Heart left ventricle (tissue), 13 donors: Measurements from ENCODE around the gene TAF1B.

ENCODE experiments used
- CTCF ChIP-seq, 12 donors: fragments of 200-600 bp; sonication (generic) in 4 of 12; IDR thresholded peaks; one replicate each; pipeline versions ENCODE4 v1.5.0 to v1.8.0; 2018 to 2022; ENCODE audit warnings: antibody characterized with exemption in 12 of 12, mild to moderate bottlenecking in 5 of 12
- POLR2A ChIP-seq, 2 donors: fragments of 450-650 bp; IDR thresholded peaks; one replicate each; pipeline ENCODE4 v1.6.1; 2017; ENCODE audit warnings: antibody characterized with exemption in 2 of 2, mild to moderate bottlenecking in 2 of 2, moderate library complexity in 2 of 2
- donor health status: ischemic (EF 13 %, LVEDD 7.1; RV severe dilation, severe dysfunction).
- donor health status: DM: no; HTN: yes; CAD: no.
- donor health status: DM: no; HTN: no; CAD: no.
- donor health status: ischemic (EF 25% LVEDD 6.9; RV normal size, moderate dysfunction).
- donor health status: ischemic (EF 25% LVEDD 5.7; RV mildly dilated, moderate dysfunction).
- donor health status: ischemic (EF 35%, LVEDD 5.7; RV mildly dilated, moderate dysfunction).
- donor health status: nonischemic (EF 11% LVEDD 7.7; RV severe dilation, severe dysfunction).
- donor health status: DM: yes; HTN: yes; CAD: no.
- donor health status: PGD.
- donor health status: ischemic (EF 29% LVEDD 5.4; RV normal size, mild dysfunction).
- donor health status: nonischemic (EF 23%, LVEDD 6.1; RV moderate dilation, normal function).

GRCh38 chr2:9961013-9961412 lies 117.7 kb downstream of the TAF1B start:
- TF ChIP-seq CTCF (IDR thresholded peaks at IDR 0.05) (no peak), POLR2A (IDR thresholded peaks at IDR 0.05) (no peak)
